Fibroblast of skin of left quadriceps (primary cell): ENCODE results near the gene ARID5A.

Experiments
- DNase-seq, 2 experiments: peaks; one replicate each; pipeline ENCODE4 v3.0.0-alpha.2; 2013; ENCODE audit warnings: low read depth in 2 of 2

ARID5A gene

DNA sequence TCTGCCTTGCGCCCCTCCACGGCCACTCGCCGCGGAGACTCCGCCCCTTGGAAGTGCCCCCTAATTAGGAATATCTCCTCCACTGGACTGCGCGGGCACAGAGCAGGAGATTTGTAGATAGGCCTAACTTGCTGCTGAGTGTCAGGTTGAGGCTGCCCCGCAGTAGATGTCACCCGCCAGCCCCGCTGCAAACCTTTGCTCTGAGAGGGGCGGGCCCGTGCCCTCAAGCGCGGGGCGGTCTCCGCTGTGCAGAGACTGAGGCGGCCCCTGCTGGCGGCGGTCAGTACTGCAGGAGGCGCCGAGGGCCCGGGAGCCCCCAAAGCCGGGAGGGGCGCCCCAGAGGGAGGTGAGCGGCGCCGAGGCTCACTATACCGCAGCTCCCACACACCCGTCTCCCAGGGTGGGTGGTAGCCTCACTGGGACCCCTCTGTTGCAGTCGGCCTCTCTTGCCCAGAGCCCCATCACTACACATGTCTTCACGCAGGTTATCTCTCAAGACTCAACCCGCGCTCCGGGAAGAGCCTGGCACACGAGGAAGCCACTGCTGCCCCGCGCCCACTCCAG, 28.5 kb upstream of the ARID5A start:
- no peak for DNase-seq

DNA sequence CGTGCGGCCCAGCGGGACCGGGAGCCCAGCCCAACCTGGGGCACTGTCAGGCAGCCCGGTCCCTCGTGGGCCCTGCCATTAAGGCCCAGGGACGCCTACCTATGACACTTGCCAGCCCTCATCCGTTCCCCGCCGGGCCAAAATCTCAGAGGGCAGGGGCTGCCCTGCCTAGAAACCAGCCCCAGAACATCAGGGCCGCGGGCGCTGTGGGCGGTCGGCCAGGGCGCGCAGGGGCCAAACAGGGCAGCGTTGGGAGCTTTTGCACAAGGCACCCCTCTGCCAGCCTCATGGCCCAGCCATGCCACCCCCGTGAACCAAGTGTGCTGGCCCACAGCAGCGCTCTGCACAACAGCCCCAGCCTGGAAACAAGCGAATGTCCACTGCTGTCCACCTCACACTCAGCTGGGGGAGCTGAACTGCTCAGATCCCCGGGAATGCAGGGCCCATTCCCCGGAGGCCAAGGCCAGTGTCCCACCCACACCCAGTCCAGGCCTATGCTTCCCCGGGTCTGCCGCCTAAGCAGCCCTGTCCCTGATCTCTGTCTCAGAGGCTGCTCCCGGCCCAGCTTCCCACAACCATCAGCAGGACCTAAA, 27.9 kb upstream of the ARID5A start:
- no peak for DNase-seq

DNA sequence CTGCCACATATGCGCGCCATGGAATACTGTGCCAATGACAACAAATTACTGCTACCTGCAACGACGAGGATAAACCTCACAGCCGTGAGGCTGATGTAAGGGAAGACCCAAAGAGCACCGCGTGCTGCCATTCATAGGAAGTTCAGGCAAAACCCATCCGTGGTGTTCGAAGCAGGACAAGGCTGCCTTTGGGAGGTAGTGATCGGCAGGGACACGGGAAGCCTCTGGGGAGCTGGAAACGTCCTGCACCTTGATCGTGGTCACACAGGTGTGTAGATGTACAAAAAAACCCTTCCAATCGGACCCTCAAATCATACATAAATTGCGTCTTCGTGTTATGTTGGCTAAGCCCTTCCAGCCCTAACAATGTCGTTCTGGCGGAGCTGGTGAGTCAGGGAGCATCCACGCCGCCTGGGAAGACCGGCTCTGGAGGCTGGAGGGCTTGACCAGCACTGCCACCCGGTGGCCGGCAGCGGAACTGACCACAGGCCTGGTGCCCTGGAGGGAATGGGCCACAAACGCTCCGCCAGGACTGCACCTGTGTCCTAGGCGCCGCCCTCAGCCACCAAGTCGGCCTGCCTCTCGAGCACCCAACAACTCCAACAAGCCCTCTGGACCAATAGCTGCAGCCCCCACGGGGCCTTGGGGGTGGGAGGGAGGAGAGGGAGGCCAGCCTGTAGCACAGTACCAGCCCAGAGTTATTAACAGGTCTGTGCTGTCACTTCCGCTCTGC, 27.3 kb upstream of the ARID5A start:
- DNase-seq = peak; percentile 56 to 63

DNA sequence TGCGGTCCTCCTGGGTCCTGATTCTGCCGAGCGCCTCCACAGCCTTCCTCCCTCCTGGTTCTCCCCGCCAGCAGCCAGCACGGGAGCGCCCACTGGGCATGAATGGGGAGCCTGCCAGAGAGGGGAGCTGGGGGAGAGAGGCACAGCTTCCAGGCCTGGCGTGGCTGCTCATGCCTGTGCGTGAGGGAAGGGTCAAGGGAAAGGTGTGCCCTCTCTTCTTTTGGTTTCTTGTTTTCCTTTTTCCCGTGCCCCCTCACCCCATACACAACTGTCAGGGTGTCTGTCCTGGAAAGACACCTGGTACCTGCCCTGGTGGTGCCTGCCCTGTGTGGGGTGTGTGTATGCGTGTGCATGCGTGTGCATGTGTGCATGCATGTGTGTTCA, 26.7 kb upstream of the ARID5A start:
- no peak for DNase-seq

DNA sequence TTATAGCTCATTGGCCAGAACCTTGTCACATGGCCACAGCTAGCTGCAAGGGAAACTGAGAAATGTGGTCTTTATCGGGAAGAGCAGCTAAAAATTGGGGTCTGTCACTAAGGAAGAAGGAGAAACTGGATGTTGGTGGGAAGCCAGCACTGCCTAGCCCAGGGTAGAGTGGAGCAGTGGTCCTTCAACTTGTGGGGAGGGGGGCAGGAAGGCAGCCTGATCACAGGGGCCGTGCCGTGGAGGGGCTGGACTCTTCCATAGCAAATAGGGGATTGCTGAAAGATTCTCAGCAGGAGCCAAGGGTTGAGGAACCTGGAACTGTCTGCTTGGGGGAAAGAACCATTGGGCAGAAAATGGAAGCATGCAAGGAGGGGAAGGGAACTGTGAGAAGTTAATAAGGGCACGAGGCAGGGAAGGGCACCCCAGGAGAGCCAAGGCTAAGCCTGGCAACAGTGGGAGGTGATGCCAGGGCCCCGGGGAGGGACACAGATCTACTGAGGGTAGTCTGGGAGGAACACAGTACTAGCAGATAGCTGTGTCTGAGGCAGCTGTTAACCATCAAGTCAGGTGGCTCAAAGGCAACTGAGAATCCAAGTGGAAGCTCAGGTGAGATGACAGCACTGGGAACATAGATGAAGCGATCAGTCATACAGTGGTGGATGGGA, 25.5 kb upstream of the ARID5A start:
- no peak for DNase-seq

DNA sequence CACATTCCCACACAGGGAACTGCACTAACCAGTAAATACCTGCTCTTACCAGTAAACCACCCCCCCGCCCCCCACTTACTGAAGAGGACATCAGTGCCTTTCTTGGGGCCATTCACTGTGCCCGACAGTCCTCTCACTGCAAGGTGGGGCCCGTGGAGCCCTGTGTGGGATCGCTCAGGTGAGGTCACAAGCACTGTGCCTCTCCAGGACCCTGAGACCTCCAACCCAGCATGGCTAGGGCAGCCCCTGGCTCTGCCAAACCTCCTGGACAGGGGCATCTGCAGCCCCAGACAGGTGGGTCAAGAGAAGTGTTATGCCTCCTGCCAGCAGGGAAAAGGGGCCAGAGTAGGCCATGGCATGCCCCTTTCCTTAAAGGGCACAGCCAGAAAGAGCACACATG, 24.7 kb upstream of the ARID5A start:
- DNase-seq = no peak

DNA sequence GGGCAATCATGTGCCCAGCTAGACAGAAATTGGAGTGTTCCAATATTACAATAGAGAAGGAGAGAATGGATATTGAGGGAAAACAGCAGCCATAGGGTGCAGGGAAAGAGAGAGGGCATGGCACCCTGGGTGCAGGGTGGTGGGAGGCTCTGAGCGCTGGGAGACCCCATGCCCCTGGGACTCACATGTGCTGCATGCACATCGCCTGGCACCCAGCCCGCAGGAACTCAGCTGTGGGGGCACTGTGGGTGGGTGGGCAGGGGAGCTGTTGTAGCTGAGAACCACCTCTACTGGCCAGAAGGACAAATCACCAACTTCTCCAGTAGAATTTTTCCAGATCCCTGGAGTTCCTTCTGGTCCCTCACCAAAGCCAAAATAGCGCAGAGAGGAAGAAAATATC, 24.2 kb upstream of the ARID5A start:
- DNase-seq = no peak

DNA sequence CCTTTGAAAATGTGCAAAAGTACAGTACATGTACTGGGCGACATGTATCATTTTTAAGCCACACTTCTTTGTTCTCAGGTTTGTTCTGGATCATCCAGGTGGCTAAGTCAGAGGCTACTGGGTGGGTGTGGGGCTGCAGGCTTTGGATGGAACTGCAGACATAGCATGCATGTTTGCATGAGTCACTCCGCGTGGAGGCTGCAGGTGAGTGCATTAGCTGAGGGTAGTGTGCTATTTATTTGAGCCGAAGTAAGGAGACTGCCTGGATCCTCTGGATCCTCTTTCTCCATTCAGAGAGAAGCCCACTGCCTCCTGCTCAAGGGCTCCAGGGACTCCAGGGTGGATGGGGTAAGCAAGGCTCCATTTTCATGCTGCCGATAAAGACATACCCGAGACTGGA, 22.0 kb upstream of the ARID5A start:
- no peak for DNase-seq

DNA sequence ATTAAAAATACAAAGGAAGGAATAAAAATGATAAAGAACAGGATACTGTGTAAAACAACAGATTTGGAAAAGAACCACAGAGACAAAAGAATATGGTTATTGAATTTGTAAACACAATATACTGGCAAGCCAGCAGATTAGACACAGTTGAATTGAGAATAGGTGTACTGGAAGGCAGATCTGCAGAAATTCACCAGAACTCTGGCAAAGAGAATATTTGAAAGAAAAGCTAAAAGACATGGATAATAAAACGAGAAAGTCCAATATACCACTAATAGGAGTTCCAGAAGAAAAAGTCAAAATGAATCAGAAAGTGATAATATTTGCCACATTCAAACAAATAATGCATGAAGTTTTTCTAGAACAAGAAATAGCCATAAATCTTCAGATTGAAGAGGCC, 19.5 kb upstream of the ARID5A start:
- no peak for DNase-seq

DNA sequence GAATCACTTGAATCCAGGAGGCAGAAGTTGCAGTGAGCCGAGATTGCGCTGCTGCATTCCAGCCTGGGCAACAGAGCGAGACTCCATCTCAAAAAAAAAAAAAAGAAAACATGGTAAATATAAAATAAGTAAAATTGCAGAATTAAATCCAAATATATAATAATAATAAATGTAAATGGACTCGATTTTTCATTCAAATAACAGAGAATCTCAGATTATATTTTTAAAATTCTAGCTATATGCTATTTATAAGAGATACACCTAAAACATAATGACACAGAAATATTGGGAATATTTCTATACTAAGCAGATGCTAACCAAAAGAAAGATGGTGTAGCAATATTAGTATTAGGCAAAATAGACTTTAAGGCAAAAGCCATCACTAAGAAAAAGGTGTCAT, 16.3 kb upstream of the ARID5A start:
- no peak for DNase-seq

DNA sequence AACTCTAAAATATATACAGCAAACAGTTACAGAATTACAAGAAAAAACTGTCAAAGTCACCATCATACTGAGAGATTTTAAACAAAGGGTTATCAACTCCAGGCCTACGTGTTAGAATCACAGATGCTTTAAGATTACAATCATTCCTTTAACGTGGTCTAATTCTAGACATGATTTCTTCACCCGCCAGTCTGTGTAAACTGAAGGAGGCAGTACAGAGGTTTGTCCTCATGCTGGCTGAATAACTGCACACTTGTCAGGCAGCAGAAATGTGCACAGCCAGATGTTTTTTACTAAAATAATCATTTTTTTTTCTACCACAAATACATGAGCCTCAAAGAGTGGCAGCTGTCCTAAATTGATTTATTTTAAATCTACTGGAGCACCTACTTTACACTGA, 15.9 kb upstream of the ARID5A start:
- DNase-seq = no peak

DNA sequence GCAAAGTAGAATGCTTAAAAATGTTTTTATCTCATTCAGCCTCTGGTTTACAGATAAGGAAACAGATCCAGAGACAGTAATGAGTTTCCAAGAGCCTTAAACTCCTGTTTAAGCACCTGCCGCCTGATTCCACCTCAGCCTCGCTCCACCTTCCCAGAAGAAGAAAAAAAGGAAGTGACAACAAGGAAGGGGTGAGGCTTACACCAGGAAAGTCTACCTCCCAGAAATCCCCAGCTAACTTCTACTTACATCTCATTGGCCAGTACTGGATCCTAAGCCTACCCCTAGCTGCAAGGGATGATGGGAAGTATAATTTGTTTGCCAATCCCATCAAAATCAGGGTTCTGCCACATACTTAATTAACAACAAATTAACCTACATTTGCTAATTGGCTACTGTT, 15.3 kb upstream of the ARID5A start:
- no peak for DNase-seq

DNA sequence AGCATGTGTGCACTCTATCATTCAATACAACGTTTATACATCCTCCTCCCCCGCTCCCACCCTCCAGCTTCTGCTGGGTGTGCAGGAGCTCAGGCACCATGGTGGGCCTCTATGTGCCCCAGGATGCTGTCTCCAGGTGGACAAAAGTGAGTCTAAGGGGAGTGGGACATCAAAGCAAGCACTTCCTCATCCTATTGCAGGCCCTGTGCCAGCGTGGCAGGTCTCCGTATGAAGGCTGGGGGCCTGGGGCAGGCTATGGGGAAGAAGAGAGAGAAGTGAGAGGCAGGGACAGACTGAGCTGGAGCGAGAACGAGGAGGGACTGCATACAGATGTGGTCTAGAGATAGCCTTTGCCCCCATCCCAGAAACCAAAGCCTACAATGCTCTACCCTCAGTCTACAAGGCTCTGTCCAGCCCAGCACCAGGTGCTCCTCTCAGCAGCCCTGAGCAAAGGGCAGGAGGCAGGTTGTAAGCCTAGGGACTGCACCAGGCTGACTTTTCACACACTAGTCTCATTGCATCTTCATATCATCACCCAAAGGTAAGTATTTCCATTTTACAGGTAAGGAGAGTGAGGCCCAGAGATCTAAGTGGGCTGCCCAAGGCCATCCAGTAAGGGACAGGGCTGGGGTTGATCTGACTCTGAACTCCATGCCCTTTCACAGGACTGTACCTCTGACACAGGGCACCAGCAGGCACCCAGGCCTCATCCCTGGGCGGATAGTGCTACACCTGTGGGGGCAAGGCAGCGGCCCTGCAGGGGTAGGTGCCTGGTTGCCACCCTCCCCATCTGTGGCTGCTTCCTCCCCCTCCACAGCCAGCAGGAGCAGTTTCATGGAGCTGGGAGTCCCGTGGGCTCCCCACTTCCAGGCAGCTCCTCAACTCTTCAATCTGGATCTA, 14.0 kb upstream of the ARID5A start:
- DNase-seq = no peak

DNA sequence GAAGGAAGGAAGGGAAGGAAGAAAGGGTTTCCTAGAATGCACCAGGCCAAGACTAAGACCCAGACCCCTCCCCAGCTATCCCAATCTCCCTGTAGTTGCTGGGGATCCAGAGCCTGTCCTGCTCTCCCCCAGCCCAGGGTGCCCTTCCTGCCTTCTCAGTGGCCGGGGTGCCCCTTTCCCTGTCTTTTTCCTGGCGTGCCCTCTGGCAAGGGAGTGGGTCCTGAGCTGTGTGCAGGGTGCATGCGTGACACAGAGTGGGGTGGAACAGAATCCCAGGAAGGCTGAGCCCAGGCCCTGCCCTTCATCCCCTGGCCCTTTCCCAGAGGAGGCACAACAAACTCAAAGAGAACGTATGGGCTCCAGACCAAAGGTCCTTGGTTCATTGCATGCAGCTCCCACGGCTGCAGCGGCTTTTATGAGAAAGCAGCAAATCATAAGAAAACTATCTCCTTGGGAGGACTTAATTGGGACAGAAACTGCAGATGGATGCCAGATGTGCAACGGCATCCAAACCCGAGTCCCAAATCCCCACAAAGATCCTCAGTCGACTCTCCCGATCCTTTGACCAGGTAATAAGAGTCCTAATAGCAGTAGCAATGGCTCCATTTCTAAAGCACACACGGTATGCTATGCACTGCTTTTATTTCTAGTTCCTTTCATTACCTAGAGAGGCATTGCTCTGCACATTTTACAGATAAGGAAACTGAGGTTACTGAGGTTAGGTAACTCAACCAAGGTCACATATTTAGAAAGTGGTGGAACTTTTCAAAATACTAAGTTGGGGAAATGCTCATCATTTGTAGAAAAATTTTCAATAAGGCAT, 12.7 kb upstream of the ARID5A start:
- DNase-seq = peak; percentile 51 to 56

DNA sequence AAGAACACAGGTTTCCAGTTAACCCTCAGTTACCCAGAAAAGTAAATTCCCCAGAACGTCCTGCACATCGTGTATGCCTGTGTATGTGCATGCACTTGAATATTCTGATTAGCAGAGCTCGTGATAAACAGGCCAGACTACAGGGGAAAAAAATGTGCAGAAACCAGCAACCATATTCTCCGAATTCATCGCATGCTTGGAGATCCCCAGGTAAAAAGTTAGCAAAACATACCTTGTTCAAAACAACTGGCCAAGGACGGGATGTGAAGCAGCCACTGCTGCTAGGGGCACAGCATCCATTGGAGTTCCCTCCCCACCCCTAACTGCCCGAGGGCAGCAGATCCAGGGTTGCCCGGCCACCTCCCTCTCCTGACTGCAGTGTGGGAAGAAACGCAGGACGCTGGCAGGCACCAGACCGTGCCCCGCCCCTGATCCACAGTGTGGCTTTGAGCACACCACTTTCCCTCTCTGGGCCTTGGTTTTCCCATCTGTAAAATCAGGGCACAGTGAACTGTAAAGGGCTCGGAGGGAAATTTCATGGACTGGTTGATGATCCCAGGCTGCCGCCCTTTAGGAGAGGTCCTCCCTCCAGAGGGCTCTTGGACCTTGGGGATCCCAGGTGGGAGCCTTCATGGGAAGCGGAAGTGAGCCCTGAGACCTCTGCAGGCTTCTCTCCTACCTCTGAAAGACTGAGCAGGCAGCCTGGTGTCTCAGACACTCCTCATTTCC, 11.9 kb upstream of the ARID5A start:
- DNase-seq = no peak

DNA sequence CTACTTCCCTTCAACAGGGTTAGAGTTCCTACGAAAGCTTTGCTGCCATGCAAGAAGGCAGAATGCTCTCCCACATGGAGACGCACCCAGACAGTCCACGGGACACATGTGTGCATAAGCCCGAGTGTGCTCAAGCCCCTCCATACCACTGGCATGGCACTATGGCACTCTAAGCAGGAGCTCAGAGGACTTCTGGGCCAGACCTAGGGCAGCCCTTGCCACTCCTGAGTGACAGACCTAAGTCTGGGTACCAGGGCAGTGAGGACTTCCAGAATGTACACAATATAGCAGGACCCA, 11.4 kb upstream of the ARID5A start:
- DNase-seq = no peak

DNA sequence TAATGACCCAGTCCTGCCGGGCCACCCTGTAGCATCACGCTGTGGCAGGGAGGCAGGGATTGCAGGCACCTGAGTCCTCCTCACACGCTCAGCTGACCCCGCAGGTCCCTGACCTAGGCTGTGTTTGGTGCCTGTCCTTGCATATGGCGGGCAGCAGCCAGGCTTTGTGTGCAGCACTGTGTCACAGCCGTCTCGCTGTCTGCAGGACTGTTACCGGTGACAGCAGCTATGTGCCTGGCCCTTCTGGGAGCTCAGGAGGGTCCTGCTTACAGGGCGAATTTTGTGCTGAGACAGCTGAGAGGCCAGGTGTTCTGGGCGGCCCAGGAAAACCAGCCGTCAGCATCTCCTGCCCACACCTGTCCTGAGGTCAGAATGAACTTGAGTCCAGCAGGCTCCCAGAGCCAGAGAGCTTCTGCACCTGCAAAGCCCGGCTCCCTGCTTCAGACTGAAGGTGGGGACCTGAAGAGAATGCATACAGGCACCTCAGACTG, 10.4 kb upstream of the ARID5A start:
- DNase-seq = no peak

DNA sequence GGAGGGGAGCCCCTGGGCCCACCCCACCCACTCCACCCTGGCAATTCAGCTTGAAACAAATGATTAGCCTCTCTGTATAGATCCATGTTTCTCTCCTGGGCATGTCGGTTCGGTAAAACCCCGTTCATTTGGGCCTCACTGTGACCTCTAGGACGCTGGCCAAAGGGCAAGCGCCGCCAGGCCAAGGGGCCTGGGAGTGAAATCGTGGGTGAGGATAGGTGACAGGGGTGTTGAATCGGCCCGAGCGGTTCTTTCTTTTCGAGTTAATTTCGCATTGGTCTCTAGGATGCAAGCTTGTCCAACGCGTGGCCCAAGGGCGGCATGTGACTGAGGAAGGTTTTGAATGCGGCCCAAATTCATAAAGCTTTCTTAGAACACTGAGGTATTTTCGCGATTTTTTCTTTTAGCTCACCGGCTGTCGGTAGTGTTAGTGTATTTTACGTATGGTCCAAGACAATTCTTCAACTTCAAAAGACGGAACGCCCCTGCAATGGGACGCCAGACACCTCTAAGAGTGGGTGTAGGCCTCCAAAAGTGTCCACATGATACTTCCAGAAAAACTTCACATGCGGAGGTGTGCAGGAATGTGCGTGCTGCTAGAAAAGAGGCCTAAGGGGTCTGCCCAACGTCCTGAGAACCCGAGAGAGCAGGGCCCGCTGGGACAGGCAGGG, 9.8 kb upstream of the ARID5A start:
- no peak for DNase-seq

DNA sequence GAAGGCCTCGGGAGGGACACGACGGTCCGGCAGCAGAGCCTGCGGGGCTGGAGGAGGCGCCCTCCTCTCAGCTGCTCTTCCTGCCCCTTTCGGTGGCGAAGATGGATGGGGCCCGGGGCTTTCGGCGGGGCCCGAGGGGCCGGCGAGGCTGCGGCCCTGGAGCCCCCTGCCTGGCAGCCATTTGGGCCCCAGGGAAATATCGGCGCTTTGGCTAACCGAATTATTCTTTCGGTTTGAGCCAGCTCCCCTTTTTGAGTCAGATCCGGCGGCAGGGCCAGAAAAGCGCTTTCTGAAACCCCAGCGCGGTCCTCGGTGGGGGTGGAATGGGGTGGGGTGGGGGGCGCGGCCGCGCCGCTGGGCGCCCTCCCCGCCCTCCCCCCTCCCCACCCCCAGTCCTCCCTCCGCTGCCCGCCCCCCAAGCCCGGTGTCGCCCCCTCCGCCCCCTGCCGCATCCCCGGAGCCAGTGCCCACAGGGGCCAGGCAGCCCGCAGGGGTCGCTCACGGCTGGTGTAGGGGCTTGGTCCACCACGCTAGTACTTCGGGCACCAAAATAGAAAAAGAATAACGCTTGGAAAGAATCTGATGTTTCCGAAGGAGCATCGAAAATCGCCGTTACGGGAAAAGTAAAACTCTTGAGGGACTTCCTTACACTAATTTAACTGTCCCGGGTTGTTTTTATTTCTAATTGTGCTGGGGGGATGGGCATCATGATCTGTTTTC, 9.1 kb upstream of the ARID5A start:
- no peak for DNase-seq
